HCT116 (cell line): ENCODE results near the gene NUB1. TPM values are rescaled to one million over a fixed set of nuclear protein-coding genes. Genes with fewer than 3 reads are reported as not detected.

Experiments
- ATAC-seq: fragments of 200-7000 bp; cut with Tn5 transposase; 2 replicates; pipeline ENCODE4 v1.9.1; 2020; ENCODE audit warnings: mild to moderate bottlenecking, moderate library complexity
- BruUV-seq: library from RNA; stranded (reverse); fragments of 400-500 nt; replicated peaks from 2 replicates; lab custom pipeline; 2021; lab: Mats Ljungman, UMichigan
- CTCF ChIA-PET: fragments of 300-600 bp; sonication (Branson Sonifier 250); formaldehyde crosslinking; loops from one replicate; lab custom pipeline; 2021; ENCODE audit warnings: antibody characterized with exemption; lab: Charles Lee
- POLR2A ChIA-PET: fragments of 300-600, 350-600 bp; sonication (Branson Sonifier 250); formaldehyde crosslinking; loops from one replicate; lab custom pipeline; 2021; ENCODE audit warnings: antibody characterized with exemption; lab: Charles Lee
- RAD21 ChIA-PET, 2 experiments: fragments of 300-600 bp; sonication (Branson Sonifier 250); formaldehyde crosslinking; loops; one replicate each; lab custom pipeline; 2023; ENCODE audit warnings: low total read pairs in 2 of 2; ENCODE audit not compliant: uncharacterized antibody in 2 of 2, unreplicated experiment in 2 of 2, low non-redundant PET in 1 of 2; lab: Charles Lee
- DNase-seq: peaks from one replicate; pipeline ENCODE4 v3.0.0-alpha.2; 2010; ENCODE audit warnings: low read depth, low spot score
- H2AFZ ChIP-seq: fragments of 200-600 bp; shearing (Covaris generic), sonication (generic); 2 replicates; pipeline ENCODE4 v1.6.1; 2017; ENCODE audit warnings: low read depth, mixed run types, mixed read lengths, antibody characterized with exemption, low read length; ENCODE audit not compliant: poor library complexity, severe bottlenecking
- H3K27ac ChIP-seq: 2 replicates; pipeline ENCODE4 v1.5.1; 2012; ENCODE audit warnings: low read depth, low read length
- H3K27me3 ChIP-seq: fragments of 200-600 bp; sonication (generic); 2 replicates; pipeline ENCODE4 v1.6.1; 2016; ENCODE audit warnings: mixed run types, low read length, mixed read lengths; ENCODE audit not compliant: insufficient read depth
- H3K36me3 ChIP-seq, 2 experiments: fragments of 200-500 bp in 1 of 2; fragments of 200-600 bp in 1 of 2; sonication (Bioruptor generic) in 1 of 2; sonication (generic) in 1 of 2; 2 replicates each; pipeline versions ENCODE4 v1.5.1 to v1.6.1; 2014 to 2016; ENCODE audit warnings: low read length in 2 of 2, inconsistent platforms in 1 of 2, mixed read lengths in 1 of 2, mixed run types in 1 of 2; ENCODE audit not compliant: insufficient read depth in 2 of 2, control insufficient read depth in 1 of 2
- H3K4me1 ChIP-seq, 2 experiments: fragments of 200-600 bp in 1 of 2; sonication (generic) in 1 of 2; 2 replicates each; pipeline versions ENCODE4 v1.5.1 to v1.6.1; 2012 to 2017; ENCODE audit warnings: low read length in 2 of 2, inconsistent platforms in 1 of 2, mild to moderate bottlenecking in 1 of 2, mixed read lengths in 1 of 2, mixed run types in 1 of 2, moderate library complexity in 1 of 2; ENCODE audit not compliant: insufficient read depth in 2 of 2, control insufficient read depth in 1 of 2
- H3K4me2 ChIP-seq: fragments of 200-600 bp; sonication (generic); 2 replicates; pipeline ENCODE4 v1.6.1; 2017; ENCODE audit warnings: mixed run types, low read length, mixed read lengths
- H3K4me3 ChIP-seq, 2 experiments: fragments of 200-600 bp in 1 of 2; sonication (generic) in 1 of 2; replicated peaks in 1 of 2; 2 replicates each; pipeline ENCODE4 v1.5.1; 2011 to 2016; ENCODE audit warnings: low read length in 2 of 2, control low read depth in 1 of 2, low read depth in 1 of 2, mild to moderate bottlenecking in 1 of 2, mixed read lengths in 1 of 2, mixed run types in 1 of 2
- H3K79me2 ChIP-seq: fragments of 200-600 bp; sonication (generic); 2 replicates; pipeline ENCODE4 v1.6.1; 2017; ENCODE audit warnings: mild to moderate bottlenecking, mixed run types, low read length, moderate library complexity, mixed read lengths; ENCODE audit not compliant: insufficient read depth
- H3K9ac ChIP-seq: fragments of 200-600 bp; sonication (generic); 2 replicates; pipeline ENCODE4 v1.6.1; 2016; ENCODE audit warnings: low read length, mixed read lengths
- H3K9me2 ChIP-seq: fragments of 200-600 bp; sonication (generic), shearing (Covaris generic); 2 replicates; pipeline ENCODE4 v1.6.1; 2017; ENCODE audit warnings: mixed run types, mild to moderate bottlenecking, moderate library complexity; ENCODE audit not compliant: insufficient read depth
- H3K9me3 ChIP-seq, 2 experiments: fragments of 200-500 bp in 1 of 2; fragments of 200-600 bp in 1 of 2; sonication (Bioruptor generic) in 1 of 2; sonication (generic) in 1 of 2; 2 replicates each; pipeline ENCODE4 v1.6.1; 2014 to 2017; ENCODE audit warnings: low read length in 2 of 2, mixed read lengths in 2 of 2, inconsistent platforms in 1 of 2, low read depth in 1 of 2, mild to moderate bottlenecking in 1 of 2, mixed run types in 1 of 2, moderate library complexity in 1 of 2; ENCODE audit not compliant: control insufficient read depth in 1 of 2, insufficient read depth in 1 of 2
- H4K20me1 ChIP-seq: fragments of 200-600 bp; sonication (generic), shearing (Covaris generic); 2 replicates; pipeline ENCODE4 v1.6.1; 2017; ENCODE audit warnings: mixed run types, mild to moderate bottlenecking, moderate library complexity; ENCODE audit not compliant: insufficient read depth
- EZH2 ChIP-seq: fragments of 200-600 bp; sonication (generic); IDR thresholded peaks from 2 replicates; pipeline ENCODE4 v1.6.1; 2017; ENCODE audit warnings: antibody characterized with exemption, mixed run types
- TCF7L2 ChIP-seq: IDR thresholded peaks from 2 replicates; pipeline ENCODE4 v1.7.0; 2011; ENCODE audit warnings: borderline replicate concordance, inconsistent platforms; ENCODE audit not compliant: insufficient read depth, insufficient read length; ENCODE audit errors: extremely low read depth
- ZBTB33 ChIP-seq: IDR thresholded peaks from 2 replicates; pipeline ENCODE4 v1.6.1; 2011; ENCODE audit warnings: mild to moderate bottlenecking, low read length, moderate library complexity; ENCODE audit not compliant: insufficient replicate concordance; ENCODE audit errors: extremely low read depth
- intact Hi-C: fragments of 100-400 bp; cut with micrococcal nuclease; formaldehyde crosslinking; loops from 2 replicates; pipeline ENCODE4 v1.10.0; 2022
- total RNA-seq: library from RNA; stranded (reverse); gene quantifications from one replicate; pipeline ENCODE4 v1.2.1, GENCODE V29; 2021; ENCODE audit not compliant: unreplicated experiment
- TF ChIP-seq, protein P1 (sequence below): IDR thresholded peaks from 2 replicates; pipeline ENCODE4 v1.6.1; 2012; ENCODE audit warnings: low read depth

The NUB1 gene
- total RNA-seq, 1 experiment from 2014 or later = 44.0 TPM

DNA sequence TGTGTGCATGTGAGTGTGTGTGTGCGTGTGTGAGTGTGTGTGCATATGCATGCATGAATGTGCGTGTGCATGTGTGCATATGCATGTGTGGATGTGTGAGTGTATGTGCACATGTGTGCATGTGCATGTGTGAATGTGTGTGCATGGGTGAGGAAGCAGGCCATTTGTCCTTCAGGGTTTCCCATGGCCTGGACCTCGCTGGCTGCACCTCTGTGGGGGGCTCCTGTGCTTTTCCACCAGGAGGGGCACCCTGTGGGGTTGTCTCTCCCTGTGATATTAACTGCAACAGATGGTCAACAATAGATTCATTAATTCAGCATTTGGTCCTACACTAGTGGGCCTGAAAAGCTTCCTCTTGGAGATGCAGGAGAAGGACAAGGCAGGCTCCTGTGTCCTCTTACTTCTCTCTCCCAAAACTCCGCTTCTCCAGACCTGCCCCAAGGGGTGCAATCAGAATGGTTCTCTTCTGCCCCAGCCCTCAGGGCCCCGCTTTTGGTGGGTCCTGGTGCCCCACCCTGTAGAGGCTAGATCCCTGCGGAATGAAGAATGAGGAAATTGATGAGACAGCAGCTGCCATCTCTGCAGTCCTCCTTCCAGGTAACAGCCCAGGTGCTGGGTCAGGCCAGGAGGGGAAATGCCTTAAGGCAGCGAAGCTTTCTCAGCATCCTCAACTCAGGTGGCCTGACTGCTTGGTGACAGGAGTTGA, 41.5 kb upstream of the NUB1 start:
- RAD21 ChIA-PET = no interaction called here
- TF ChIP-seq TCF7L2 (no peak), EZH2 (no peak), ZBTB33 (no peak)
- TF ChIP-seq, protein P1, sequence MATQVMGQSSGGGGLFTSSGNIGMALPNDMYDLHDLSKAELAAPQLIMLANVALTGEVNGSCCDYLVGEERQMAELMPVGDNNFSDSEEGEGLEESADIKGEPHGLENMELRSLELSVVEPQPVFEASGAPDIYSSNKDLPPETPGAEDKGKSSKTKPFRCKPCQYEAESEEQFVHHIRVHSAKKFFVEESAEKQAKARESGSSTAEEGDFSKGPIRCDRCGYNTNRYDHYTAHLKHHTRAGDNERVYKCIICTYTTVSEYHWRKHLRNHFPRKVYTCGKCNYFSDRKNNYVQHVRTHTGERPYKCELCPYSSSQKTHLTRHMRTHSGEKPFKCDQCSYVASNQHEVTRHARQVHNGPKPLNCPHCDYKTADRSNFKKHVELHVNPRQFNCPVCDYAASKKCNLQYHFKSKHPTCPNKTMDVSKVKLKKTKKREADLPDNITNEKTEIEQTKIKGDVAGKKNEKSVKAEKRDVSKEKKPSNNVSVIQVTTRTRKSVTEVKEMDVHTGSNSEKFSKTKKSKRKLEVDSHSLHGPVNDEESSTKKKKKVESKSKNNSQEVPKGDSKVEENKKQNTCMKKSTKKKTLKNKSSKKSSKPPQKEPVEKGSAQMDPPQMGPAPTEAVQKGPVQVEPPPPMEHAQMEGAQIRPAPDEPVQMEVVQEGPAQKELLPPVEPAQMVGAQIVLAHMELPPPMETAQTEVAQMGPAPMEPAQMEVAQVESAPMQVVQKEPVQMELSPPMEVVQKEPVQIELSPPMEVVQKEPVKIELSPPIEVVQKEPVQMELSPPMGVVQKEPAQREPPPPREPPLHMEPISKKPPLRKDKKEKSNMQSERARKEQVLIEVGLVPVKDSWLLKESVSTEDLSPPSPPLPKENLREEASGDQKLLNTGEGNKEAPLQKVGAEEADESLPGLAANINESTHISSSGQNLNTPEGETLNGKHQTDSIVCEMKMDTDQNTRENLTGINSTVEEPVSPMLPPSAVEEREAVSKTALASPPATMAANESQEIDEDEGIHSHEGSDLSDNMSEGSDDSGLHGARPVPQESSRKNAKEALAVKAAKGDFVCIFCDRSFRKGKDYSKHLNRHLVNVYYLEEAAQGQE = no peak
- DNase-seq = no peak
- no TSS peak for BruUV-seq
- Histone ChIP-seq H4K20me1 (no peaks in the 10 kb centered on the region), H3K4me2 (no peak overlapping the region), H3K36me3 (no peaks in the 10 kb centered on the region), H3K27ac (no peak overlapping the region), H3K9ac (no peak overlapping the region), H3K4me3 (no peak overlapping the region), H3K9me3 (no peaks in the 10 kb centered on the region), H2AFZ (no peak overlapping the region), H3K9me2 (no peaks in the 10 kb centered on the region), H3K79me2 (no peaks in the 10 kb centered on the region), H3K4me1 (peaks cover 0 to 8% of the 10 kb centered on the region in 2 experiments; a peak in 1 of 4 replicates), H3K27me3 (no peaks in the 10 kb centered on the region)
- POLR2A ChIA-PET = no interaction called here
- CTCF ChIA-PET = interaction anchor here (1.0 kb wide), 1 partner anchor 16 kb away, joined by 3 read pairs; no protein-coding TSS in a partner anchor
- no peak for ATAC-seq
- intact Hi-C loops = loop anchor here (5.0 kb wide), 1 partner anchor 853 kb away; no protein-coding TSS in a partner anchor
